ENCODE measurements around the gene LCMT2.
A peak's percentile ranks its signal among the peaks of the same experiment; 100 is the strongest.
"Not testable (repeated sequence)": the region's sequence is repeated elsewhere in the genome, so short reads cannot be mapped to it uniquely, and the experiment has no call there.

The LCMT2 gene

GRCh38 chr15:43293432-43293831, 36.9 kb downstream of the LCMT2 start:
- ATAC-seq (replicated peaks) (peak; percentile 58), DNase-seq (peak in 1 of 3 experiments; percentile 15)
- Mint-ChIP-seq H3K9me3 (no peaks in the 10 kb centered on the region), H3K4me1 (ENCODE audit: low read depth in 2 of 2) (peaks cover 0 to 3% of the 10 kb centered on the region in 2 donors), H3K36me3 (ENCODE audit: insufficient read depth) (peaks cover 2% of the 10 kb centered on the region), H3K27ac (no peak overlapping the region), H3K27me3 (peaks cover 59 to 78% of the 10 kb centered on the region in 2 donors), H3K4me3 (peak overlapping the region in 1 of 2 donors; percentile 27)

DNA sequence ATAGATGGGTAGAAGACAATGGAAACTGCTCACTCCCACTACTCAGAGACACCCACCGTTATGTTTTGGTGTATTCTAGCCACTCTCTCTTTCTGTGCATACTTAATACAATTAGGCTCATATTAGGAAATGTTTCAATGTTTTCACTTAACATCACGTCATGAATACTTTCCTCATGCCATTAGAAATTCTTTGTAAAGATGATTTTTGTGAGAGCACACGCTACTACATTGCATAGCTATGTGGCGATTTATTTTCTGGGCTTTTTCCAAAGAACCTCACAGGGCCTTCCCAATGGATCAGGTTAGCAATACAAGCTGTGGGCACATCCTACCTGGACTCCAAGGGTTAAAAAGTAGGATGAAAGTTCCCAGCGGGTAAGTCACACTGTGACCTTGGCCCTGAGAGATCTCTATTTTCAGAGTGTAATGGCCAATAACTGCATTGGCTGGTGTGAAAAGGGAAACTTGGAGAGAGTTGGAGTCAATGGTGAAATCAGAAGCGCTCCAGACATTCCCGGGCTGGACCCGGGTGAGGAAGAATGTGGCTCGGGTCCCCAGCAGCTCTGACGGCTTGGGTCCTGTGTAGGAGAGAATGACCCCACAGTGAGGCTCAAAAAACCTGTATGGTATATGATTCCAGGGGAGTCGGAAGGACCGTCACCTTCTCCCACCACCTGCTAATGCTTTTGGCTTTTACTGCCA, 37.8 kb downstream of the LCMT2 start:
- H3K4me3 Mint-ChIP-seq, result no peak overlapping the region
- H3K27ac Mint-ChIP-seq, result no peak overlapping the region
- H3K27me3 Mint-ChIP-seq, result peaks cover 59 to 78% of the 10 kb centered on the region in 2 donors

DNA sequence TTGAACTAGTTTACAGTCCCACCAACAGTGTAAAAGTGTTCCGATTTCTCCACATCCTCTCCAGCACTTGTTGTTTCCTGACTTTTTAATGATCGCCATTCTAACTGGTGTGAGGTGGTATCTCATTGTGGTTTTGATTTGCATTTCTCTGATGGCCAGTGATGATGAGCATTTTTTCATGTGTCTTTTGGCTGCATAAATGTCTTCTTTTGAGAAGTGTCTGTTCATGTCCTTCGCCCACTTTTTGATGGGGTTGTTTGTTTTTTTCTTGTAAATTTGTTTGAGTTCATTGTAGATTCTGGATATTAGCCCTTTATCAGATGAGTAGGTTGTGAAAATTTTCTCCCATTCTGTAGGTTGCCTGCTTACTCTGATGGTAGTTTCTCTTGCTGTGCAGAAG, 40.7 kb downstream of the LCMT2 start:
- H3K4me1 Mint-ChIP-seq (ENCODE audit: low read depth in 2 of 2); H3K27ac Mint-ChIP-seq; H3K36me3 Mint-ChIP-seq (ENCODE audit: insufficient read depth); H3K9me3 Mint-ChIP-seq; ATAC-seq (replicated peaks); DNase-seq; H3K4me3 Mint-ChIP-seq: not testable (repeated sequence)
- peaks cover 46 to 78% of the 10 kb centered on the region in 2 donors for H3K27me3 Mint-ChIP-seq

More for the DNA sequence above, 37.8 kb downstream of the LCMT2 start:
- no peaks in the 10 kb centered on the region for H3K9me3 Mint-ChIP-seq
- DNase-seq, result no peak
- H3K4me1 Mint-ChIP-seq (ENCODE audit: low read depth in 2 of 2), result peaks cover 0 to 3% of the 10 kb centered on the region in 2 donors
- H3K36me3 Mint-ChIP-seq (ENCODE audit: insufficient read depth), result peaks cover 2% of the 10 kb centered on the region
- no peak for ATAC-seq (replicated peaks)

DNA sequence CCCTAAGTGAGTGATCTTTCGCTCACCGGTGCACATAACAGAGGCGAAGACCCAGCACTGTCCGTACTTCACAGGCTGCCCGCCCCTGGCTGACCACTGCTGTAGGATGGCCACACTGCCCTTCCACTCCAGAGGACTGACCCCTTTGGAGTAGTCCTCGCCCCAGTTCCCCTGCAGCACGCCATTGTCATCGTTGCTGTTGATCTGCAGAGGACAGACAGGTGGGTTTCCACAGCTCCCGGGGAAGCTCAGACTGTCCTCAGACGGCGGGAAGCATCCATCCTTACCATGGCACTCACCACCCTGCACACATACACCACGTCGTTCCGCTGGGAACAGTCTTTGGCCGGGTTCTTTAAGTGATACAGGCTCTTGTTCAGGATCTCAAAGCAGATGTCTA, 43.1 kb downstream of the LCMT2 start:
- Mint-ChIP-seq H3K4me1 (ENCODE audit: low read depth in 2 of 2) (peaks cover 4 to 5% of the 10 kb centered on the region in 2 donors), H3K36me3 (ENCODE audit: insufficient read depth) (no peaks in the 10 kb centered on the region), H3K9me3 (no peaks in the 10 kb centered on the region), H3K27ac (no peak overlapping the region), H3K4me3 (no peak overlapping the region), H3K27me3 (peaks cover 36 to 57% of the 10 kb centered on the region in 2 donors)
- ATAC-seq (replicated peaks) (no peak), DNase-seq (no peak)

DNA sequence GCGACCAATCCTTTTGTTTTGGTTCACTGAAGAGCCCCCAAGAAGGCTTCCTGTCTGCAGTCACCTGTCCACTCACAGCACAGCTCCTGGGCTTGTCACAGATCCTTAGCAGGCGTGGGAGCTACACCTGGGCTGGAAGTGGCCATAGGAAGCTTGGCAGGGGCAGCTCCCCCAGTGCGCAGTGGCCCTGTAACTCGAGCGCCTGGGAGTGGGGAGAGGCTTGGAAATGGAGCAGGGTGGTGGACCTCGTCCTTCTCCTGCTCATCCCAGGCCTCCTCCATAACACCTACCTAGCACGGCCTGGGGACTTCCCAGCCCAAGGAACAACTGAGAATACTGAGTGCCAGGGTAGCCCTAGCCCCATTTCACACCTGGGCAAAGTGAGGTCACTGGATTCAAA, 44.3 kb downstream of the LCMT2 start:
- Mint-ChIP-seq H3K36me3 (ENCODE audit: insufficient read depth) (no peaks in the 10 kb centered on the region), H3K27me3 (peaks cover 29 to 55% of the 10 kb centered on the region in 2 donors), H3K4me3 (no peak overlapping the region), H3K9me3 (no peaks in the 10 kb centered on the region), H3K27ac (no peak overlapping the region), H3K4me1 (ENCODE audit: low read depth in 2 of 2) (peaks cover 4 to 5% of the 10 kb centered on the region in 2 donors)
- ATAC-seq (replicated peaks) (no peak), DNase-seq (no peak)

DNA sequence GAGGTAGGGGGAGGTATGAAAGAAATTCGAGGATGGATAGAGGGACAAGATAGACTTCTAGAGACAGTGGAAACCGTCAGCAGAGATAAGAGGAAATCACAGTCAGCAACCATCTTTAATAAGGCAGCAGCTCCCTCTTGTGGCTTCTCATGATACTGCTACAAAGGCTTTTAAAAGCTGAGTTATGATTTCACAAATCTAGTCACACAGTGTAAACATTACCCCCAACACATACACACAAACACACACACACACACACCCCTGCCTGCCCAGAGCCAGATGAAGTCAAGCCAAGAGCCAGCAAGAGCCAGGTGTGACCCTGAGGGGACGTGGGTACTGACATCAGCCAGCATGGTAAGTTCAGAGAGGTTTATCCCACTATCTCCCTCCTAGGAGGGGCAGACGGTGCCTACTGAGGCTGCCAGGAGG, 44.8 kb downstream of the LCMT2 start:
- Mint-ChIP-seq H3K36me3 (ENCODE audit: insufficient read depth) (no peaks in the 10 kb centered on the region), H3K9me3 (no peaks in the 10 kb centered on the region), H3K4me3 (no peak overlapping the region), H3K27ac (no peak overlapping the region), H3K4me1 (ENCODE audit: low read depth in 2 of 2) (peaks cover 4 to 5% of the 10 kb centered on the region in 2 donors), H3K27me3 (peaks cover 25 to 50% of the 10 kb centered on the region in 2 donors)
- DNase-seq (peak; percentile 54 to 73 (median 59)), ATAC-seq (replicated peaks) (peak; percentile 65)

DNA sequence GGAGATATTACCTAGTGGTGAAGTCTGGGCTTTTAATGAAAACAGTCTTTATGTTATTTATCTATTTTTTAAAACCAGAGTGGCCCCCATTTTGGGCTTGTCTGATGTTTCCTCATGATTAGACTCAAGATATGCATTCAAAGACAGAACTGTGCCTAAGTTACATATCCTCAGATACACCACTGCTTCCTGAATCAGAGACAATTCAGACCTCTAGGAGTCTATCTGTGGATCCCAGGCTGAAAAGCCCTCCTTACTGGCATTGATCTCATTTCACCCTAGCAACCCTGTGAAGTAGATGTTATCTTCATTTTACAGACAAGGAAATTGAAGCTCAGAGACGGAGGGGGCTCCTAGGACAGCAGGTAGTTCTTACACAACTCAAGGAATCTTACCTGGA, 46.8 kb downstream of the LCMT2 start:
- Mint-ChIP-seq H3K27me3 (peaks cover 34 to 68% of the 10 kb centered on the region in 2 donors), H3K27ac (no peak overlapping the region), H3K9me3 (no peaks in the 10 kb centered on the region), H3K4me1 (ENCODE audit: low read depth in 2 of 2) (peaks cover 4 to 5% of the 10 kb centered on the region in 2 donors), H3K4me3 (no peak overlapping the region), H3K36me3 (ENCODE audit: insufficient read depth) (no peaks in the 10 kb centered on the region)
- DNase-seq (no peak), ATAC-seq (replicated peaks) (no peak)

DNA sequence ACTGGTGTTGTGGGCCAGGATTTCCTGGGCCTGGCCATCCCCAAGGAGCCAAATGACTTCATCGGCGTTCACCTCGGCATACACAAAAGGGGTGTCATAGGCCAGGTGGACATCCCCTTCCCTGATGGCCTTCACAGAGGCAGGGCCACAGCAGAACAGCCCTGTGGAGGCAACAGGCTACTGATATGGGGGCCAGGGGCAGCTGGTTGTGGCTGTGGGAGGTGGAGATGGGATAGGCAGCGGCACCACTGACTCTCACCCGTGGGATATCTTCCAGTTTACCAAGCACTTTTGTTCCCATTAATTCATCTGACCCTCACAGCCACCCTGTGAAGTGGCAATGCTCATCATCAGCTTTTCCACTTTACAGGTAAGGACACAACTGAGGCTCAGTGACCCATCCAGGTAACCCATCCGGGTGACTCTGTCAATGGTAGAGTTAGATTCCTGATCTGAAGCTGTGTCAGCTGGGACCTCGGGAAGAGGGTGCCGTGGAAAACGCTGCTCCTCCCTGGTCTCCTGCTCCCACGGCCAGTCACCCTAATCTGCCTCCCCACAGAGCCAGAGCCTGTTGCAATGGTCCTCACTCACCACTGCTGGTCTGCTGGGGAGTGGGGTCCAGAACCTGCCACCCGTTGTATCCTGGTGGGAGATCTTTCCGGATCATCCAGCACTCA, 48.3 kb downstream of the LCMT2 start:
- H3K36me3 Mint-ChIP-seq (ENCODE audit: insufficient read depth), result no peaks in the 10 kb centered on the region
- no peaks in the 10 kb centered on the region for H3K9me3 Mint-ChIP-seq
- peaks cover 5 to 6% of the 10 kb centered on the region in 2 donors for H3K4me1 Mint-ChIP-seq (ENCODE audit: low read depth in 2 of 2)
- H3K27me3 Mint-ChIP-seq, result peaks cover 27 to 60% of the 10 kb centered on the region in 2 donors
- ATAC-seq (replicated peaks), result no peak
- H3K4me3 Mint-ChIP-seq, result no peak overlapping the region
- no peak overlapping the region for H3K27ac Mint-ChIP-seq
- no peak for DNase-seq

DNA sequence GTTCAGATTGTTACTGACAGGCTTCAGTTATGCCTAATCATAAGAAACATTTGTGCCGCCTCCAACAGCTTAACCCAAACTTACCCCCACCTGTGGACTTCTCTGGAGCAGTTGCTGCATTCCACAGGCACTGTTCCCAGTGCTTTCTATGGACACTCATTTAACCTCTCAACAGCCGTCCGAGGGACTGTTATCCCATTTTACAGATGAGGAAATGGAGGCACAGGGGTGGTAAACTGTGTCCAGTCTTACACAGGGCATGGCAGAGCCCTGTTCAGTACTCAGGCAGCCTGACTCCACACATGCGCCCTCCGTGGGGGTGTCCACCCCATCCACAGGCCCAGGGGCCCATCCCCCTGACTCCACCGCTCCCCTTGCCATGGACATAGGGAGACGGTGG, 49.4 kb downstream of the LCMT2 start:
- Mint-ChIP-seq H3K27ac (no peak overlapping the region), H3K4me1 (ENCODE audit: low read depth in 2 of 2) (peaks cover 5 to 6% of the 10 kb centered on the region in 2 donors), H3K4me3 (no peak overlapping the region), H3K36me3 (ENCODE audit: insufficient read depth) (no peaks in the 10 kb centered on the region), H3K27me3 (peaks cover 27 to 54% of the 10 kb centered on the region in 2 donors), H3K9me3 (no peaks in the 10 kb centered on the region)
- no peak for DNase-seq
- ATAC-seq (replicated peaks), result no peak

GRCh38 chr15:43279496-43279895, 50.9 kb downstream of the LCMT2 start:
- Mint-ChIP-seq H3K4me3 (no peak overlapping the region), H3K9me3 (no peaks in the 10 kb centered on the region), H3K27ac (no peak overlapping the region), H3K4me1 (ENCODE audit: low read depth in 2 of 2) (peaks cover 0 to 2% of the 10 kb centered on the region in 2 donors), H3K27me3 (peaks cover 26 to 54% of the 10 kb centered on the region in 2 donors), H3K36me3 (ENCODE audit: insufficient read depth) (no peaks in the 10 kb centered on the region)
- DNase-seq, result no peak
- no peak for ATAC-seq (replicated peaks)

DNA sequence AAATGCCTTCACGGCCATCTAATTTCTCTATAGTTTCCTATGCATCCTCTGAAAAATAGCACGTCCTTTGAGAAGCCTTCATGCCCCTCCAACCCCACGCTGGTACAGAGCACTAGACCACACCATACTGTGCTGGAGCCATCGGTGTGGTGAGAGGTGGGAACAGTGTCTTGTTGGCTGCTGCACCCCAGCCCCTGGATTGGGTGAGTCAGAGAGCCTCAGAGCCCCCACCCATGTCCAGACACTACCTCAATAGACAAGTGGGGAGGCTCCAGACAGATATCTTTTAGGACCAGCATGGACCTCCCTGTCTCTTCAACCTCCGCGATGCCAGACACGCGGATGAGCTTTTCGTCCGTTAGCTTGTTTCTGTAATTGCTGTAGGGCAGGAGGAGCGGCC, 51.5 kb downstream of the LCMT2 start:
- H3K4me3 Mint-ChIP-seq, result no peak overlapping the region

GRCh38 chr15:43277901-43278300, 52.5 kb downstream of the LCMT2 start:
- Mint-ChIP-seq H3K36me3 (ENCODE audit: insufficient read depth) (no peaks in the 10 kb centered on the region), H3K27ac (no peak overlapping the region)
- no peak for ATAC-seq (replicated peaks)

More for the DNA sequence above, 51.5 kb downstream of the LCMT2 start:
- no peak for ATAC-seq (replicated peaks)
- Mint-ChIP-seq H3K4me1 (ENCODE audit: low read depth in 2 of 2) (peaks cover 0 to 2% of the 10 kb centered on the region in 2 donors), H3K9me3 (no peaks in the 10 kb centered on the region), H3K27ac (no peak overlapping the region), H3K36me3 (ENCODE audit: insufficient read depth) (no peaks in the 10 kb centered on the region), H3K27me3 (peaks cover 31 to 59% of the 10 kb centered on the region in 2 donors)
- DNase-seq, result no peak

DNA sequence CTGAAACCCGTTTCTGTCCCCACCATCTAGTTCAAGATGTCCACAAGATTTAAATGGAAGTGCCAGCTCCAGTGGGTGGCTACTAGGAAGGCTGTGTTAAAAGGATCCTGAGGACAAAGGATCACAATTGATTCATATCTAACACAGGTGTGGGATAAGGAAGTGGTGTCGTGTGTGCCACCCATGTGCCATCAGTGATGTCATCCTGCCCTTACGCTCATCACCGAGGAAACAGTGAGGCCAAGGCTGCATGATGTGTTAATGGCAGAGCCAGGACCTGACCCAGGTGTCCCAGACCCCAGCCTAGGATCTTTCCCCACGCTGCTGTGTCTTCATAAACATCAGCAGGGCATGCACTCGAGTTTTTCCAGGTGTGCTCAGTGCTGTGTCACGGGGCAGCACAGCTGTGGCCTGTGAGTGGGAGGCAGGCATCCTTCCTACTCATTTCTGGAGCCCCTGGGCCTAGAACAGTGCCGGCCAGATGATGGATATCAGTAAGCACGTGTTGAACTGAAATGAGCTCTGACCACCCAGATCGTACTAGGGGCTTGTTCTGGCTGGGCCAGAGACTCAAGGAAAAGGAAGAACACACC, 53.0 kb downstream of the LCMT2 start:
- ATAC-seq (replicated peaks) (no peak), DNase-seq (no peak)
- no peak overlapping the region for H3K27ac Mint-ChIP-seq

More at GRCh38 chr15:43277901-43278300, 52.5 kb downstream of the LCMT2 start:
- H3K4me1 Mint-ChIP-seq (ENCODE audit: low read depth in 2 of 2), result peaks cover 0 to 2% of the 10 kb centered on the region in 2 donors
- no peaks in the 10 kb centered on the region for H3K9me3 Mint-ChIP-seq
- DNase-seq, result no peak
- H3K27me3 Mint-ChIP-seq, result peaks cover 31 to 69% of the 10 kb centered on the region in 2 donors
- H3K4me3 Mint-ChIP-seq, result no peak overlapping the region

More for the DNA sequence above, 53.0 kb downstream of the LCMT2 start:
- Mint-ChIP-seq H3K27me3 (peaks cover 31 to 71% of the 10 kb centered on the region in 2 donors), H3K4me1 (ENCODE audit: low read depth in 2 of 2) (peaks cover 0 to 2% of the 10 kb centered on the region in 2 donors), H3K36me3 (ENCODE audit: insufficient read depth) (no peaks in the 10 kb centered on the region), H3K4me3 (no peak overlapping the region), H3K9me3 (no peaks in the 10 kb centered on the region)

Data from effector memory CD8-positive, alpha-beta T cell (primary cell).